Endometrial microvascular endothelial cells (primary cell): ENCODE data around the gene BACH1. TPM values are rescaled to one million over a fixed set of nuclear protein-coding genes. Genes with fewer than 3 reads are reported as not detected.

Source experiments
- in situ Hi-C: cut with HindIII; loops from 2 replicates; pipeline ENCODE4 v1.10.0; 2017; ENCODE audit warnings: low sequenced_read_pairs, low pct_unique_long_range_greater_than_20kb; ENCODE audit errors: inconsistent ontology term
- total RNA-seq: library from RNA; depleted of rRNA; stranded (reverse); fragments of >200 nt; gene quantifications from one replicate; pipeline ENCODE4 v1.2.3, GENCODE V29; 2015; ENCODE audit errors: inconsistent ontology term

The BACH1 gene
- total RNA-seq, 1 donor from 2014 or later = 11.5 TPM

DNA sequence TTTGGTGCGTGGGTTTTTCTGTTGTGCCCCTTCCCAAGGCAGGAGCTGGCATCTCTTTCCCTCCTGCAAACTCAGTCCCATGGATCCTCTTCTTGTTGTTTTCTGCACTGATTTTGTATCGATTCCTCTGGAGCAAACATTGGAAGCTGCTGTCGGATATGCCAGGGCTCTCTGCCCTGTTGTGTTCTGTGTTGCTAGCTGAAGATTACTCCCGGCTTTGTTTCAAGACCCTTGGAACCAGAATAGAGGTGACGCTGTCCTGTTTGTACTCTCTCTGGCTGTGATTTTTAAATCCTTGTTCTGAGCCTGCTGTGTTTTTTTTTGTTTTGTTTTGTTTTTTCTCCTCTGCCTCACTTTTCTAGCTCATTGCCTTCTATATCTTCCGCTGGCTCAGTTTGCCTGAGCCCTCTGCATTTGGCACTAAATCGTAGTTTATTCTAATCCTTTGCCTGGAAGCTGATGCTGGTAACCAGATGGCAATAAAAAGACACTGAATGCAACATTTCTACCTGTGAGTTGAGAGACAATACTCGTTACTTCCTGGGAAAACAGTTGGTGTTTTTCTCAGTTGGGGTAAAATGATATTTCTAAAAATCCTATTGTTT lies 67.0 kb downstream of the BACH1 start:
- in situ Hi-C loops = loop anchor here (25.0 kb wide), 1 partner anchor 278 kb away; no protein-coding TSS in a partner anchor

- in situ Hi-C loops = loop anchor here (25.0 kb wide), 1 partner anchor 279 kb away; no protein-coding TSS in a partner anchor
These were observed 67.8 kb downstream of the BACH1 start for GRCh38 chr21:29366532-29366931.

- in situ Hi-C loops = loop anchor here (25.0 kb wide), 1 partner anchor 280 kb away; no protein-coding TSS in a partner anchor
These were observed 68.6 kb downstream of the BACH1 start for GRCh38 chr21:29367335-29367734.

- in situ Hi-C loops = loop anchor here (25.0 kb wide), 1 partner anchor 282 kb away; no protein-coding TSS in a partner anchor
These were observed 70.2 kb downstream of the BACH1 start for GRCh38 chr21:29368906-29369305.

DNA sequence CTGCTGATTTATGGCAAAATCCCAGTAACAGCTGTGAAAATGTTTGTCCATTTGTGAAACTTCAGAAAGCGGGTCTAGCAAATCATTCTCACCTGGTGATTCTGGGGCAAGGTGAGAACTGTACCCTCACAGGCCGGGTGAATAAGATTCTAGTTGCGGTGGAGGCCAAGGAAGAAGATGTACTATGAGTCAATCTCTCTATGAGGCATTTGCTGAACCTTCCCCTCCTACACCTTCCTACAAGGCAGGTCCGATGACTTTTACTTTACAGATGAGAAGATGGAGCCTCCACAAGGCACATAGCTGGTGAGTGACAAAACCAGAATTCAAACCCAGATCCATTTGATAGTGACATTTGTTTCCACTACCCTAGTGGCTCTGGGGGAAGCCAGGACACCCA lies 72.7 kb downstream of the BACH1 start:
- in situ Hi-C loops = loop anchor here (25.0 kb wide), 1 partner anchor 284 kb away; no protein-coding TSS in a partner anchor

DNA sequence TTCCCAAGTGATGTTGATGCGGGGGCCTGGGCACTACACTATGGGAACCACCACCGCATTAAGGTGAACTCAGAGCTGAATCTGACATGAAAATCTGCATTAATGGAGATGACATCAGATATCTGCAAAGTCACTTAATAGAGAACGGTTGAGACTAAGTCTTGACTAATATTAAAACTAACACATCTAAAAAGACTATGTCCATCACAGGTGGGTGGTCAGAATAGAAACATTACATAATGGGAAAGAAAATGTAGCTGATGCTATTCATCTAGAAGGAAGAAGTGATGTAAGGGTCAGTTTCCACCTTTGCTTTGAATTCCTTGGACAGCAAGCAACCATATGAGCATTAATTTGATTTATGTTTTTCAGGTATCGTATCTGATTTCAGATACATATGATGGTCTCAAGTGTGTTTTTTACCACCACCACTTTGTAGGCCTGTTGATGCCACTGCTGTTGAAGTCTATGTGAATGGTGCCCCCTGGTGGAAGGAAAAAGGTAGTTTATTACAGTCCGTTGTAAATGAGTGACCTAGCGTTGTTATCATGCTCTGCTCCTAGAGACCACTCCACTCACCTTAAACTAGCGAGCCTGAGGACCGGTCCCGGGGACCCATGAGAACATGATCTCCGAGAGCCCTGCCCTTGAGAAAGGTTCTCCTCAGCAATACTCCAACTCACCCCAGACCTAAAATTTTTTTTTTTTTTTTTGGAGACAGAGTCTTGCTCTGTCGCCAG lies 73.5 kb downstream of the BACH1 start:
- in situ Hi-C loops = loop anchor here (25.0 kb wide), 1 partner anchor 285 kb away; no protein-coding TSS in a partner anchor

GRCh38 chr21:29374481-29374880 lies 75.8 kb downstream of the BACH1 start:
- in situ Hi-C loops = loop anchor here (25.0 kb wide), 1 partner anchor 287 kb away; no protein-coding TSS in a partner anchor

DNA sequence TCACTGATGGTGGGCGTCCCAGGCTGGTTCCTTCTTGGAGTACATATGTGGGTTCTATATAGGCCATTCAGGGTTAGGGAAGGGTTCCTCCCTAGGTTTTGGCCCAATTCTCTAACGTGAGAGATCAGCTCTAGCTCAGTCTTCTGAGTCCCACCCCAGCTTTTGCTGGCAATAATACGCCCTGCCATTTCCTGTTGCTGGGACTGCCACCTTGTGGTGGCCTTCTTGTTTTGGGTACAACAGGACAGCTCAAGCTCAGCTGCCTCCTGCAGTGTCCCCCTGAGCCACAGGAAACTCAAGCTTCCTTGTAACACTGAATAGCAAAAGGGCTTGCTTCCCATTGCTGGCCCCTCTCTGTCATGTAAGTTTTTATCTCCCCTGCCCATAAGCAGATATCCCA lies 77.8 kb downstream of the BACH1 start:
- in situ Hi-C loops = no loop called here

- in situ Hi-C loops = no loop called here
These were observed 78.5 kb downstream of the BACH1 start for GRCh38 chr21:29377266-29377665.

GRCh38 chr21:29378832-29379231 lies 80.1 kb downstream of the BACH1 start:
- in situ Hi-C loops = no loop called here

- in situ Hi-C loops = no loop called here
These were observed 80.9 kb downstream of the BACH1 start for GRCh38 chr21:29379517-29380054.

GRCh38 chr21:29382030-29382654 lies 83.4 kb downstream of the BACH1 start:
- in situ Hi-C loops = no loop called here

- in situ Hi-C loops = no loop called here
These were observed 86.1 kb downstream of the BACH1 start for GRCh38 chr21:29384683-29385359.

DNA sequence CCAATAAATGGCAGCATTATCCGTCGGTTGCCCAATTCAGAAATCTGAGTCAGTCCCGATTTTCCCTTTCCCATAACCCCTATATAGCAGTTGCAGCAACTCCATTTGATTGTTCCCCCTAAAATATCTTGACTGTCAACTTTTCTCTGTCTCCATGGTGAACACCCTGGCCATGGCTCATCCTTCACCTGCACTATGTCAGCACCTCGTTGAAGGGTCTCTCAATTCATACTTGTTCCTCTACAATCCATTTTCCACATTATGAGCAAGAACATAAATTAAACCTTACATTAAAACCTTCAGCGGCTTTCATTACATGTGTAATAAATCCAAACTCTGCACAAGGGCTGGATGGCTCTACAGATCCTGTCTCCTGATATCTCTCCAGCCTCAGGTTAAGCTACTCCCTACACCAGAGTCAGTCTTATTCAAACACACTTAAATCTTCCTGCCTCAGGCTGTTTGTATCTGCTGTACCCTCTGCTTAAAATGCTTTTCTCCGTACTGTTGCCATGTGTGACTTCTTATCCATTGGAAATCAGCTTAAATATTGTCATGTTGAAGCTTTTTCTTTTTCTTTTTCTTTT lies 87.3 kb downstream of the BACH1 start:
- in situ Hi-C loops = no loop called here

DNA sequence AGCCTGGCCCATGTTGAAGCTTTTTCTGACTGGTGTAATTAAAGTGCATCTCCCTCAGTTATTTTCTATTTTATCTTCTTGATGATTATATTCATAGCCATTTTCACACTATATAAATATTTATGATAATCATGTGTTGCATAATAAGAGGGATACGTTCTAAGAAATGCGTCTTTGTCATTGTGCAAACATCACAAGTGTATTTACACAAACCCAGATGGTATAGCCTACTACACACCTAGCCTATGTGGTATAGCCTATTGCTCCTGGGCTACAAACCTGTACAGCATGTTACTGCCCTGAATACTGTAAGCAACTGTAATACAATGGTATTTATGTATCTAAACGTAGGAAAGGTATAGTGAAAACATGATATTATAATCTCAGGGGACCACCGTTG lies 88.1 kb downstream of the BACH1 start:
- in situ Hi-C loops = no loop called here

GRCh38 chr21:29387598-29387997 lies 88.9 kb downstream of the BACH1 start:
- in situ Hi-C loops = no loop called here

DNA sequence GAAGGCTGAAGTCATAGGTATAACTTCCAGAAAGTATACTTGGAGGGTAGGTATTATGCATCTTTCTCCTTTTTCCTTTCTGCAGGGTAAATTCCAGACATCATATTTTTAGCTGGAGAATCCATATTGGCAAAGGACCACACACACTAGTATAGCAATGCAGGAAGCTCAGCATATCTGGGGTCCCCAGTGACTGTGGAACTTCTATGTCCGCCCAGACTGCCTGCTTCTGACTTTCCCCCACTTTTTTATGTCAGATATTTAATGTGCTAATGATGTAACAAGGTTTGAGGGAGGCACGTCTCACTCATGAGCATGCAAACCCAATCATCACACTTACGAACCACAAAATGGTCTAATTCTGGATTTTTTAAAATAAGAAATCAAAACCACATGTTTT lies 90.4 kb downstream of the BACH1 start:
- in situ Hi-C loops = no loop called here

DNA sequence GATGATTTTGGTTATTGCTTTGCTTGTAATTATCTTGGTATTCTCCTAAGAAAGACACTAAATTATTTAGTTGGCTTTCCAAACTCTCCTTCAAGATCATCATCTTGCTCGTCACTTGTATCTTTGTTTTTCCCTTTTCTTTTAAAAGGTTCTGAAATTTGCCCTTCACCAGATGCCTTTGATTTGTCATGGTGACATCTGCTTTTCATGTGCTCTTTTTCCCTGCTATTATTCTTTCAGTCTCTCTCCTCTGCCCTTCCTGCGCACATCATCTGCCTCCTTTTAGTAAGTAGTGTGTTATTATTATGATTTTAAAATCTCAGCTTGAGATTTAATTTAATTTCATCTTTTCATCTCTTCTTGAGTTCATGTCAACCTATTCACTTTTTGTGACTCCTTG lies 92.1 kb downstream of the BACH1 start:
- in situ Hi-C loops = no loop called here

DNA sequence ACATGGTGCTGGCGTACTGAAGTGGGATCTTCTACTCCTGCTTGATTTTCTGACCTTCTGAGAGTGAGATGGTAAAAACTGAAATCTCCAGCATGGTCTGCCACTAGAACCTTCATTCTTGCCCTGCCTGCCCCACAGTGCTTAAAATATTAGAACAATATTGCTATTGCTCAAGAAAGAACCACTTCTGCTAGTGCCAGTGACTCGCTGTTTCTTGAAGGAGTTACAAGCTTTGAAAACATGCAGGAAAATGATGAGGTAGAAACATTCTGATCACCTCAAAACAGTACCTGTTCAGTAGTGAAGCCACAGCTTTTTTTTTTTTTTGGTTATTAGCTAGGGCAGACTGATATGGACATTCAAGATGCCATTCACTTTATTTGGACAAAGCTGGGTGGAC lies 95.3 kb downstream of the BACH1 start:
- in situ Hi-C loops = no loop called here
